DOHH2 (cell line): ENCODE data around the gene GANC.

Source experiments
- EZH2phosphoT487 ChIP-seq: fragments of 200-600 bp; sonication (generic); IDR thresholded peaks from 2 replicates; pipeline ENCODE4 v1.6.1; 2017; ENCODE audit warnings: borderline replicate concordance, mild to moderate bottlenecking, antibody characterized with exemption, low read length, moderate library complexity, mixed read lengths
- TF ChIP-seq, protein P1 (sequence below): fragments of 200-600 bp; sonication (generic); IDR thresholded peaks from one replicate; pipeline ENCODE4 v1.5.1; 2014; ENCODE audit warnings: antibody characterized with exemption, mild to moderate bottlenecking, low read depth, low read length; ENCODE audit not compliant: poor library complexity, severe bottlenecking

GRCh38 chr15:42276762-42277161 lies 3.8 kb downstream of the GANC start:
- TF ChIP-seq, protein P1, sequence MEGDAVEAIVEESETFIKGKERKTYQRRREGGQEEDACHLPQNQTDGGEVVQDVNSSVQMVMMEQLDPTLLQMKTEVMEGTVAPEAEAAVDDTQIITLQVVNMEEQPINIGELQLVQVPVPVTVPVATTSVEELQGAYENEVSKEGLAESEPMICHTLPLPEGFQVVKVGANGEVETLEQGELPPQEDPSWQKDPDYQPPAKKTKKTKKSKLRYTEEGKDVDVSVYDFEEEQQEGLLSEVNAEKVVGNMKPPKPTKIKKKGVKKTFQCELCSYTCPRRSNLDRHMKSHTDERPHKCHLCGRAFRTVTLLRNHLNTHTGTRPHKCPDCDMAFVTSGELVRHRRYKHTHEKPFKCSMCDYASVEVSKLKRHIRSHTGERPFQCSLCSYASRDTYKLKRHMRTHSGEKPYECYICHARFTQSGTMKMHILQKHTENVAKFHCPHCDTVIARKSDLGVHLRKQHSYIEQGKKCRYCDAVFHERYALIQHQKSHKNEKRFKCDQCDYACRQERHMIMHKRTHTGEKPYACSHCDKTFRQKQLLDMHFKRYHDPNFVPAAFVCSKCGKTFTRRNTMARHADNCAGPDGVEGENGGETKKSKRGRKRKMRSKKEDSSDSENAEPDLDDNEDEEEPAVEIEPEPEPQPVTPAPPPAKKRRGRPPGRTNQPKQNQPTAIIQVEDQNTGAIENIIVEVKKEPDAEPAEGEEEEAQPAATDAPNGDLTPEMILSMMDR = no peak
- TF ChIP-seq EZH2phosphoT487 = no peak
